Measurements from ENCODE around the gene WWC2.

DNA sequence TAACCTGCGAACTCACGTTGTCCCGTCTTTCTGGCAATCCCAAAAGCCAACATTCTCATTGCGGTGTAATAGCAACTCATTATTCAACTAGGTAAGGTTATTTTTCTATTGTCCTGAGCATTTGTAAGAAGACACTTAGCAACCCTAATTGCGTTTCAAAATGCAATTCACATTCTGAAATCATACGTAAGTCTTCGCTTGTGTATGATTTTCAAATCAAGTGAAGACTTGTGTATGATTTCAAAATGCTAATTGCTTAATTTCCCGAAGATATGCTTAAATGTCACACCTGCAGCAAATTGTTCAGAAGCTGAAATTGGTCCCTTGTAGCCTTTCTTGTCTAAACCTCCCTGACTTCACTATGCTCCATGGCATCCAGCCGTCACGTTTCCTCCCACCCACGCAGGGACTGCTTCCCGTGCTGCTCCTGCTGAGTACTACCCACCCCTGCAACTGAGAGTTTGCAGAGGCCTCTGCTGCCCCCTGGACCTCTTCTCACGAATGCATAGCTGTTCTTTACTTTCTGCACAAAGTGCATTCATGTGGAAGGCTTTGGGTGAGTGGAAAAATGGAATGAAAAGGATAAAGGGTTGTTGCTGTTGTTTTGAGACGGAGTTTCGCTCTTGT lies 264.0 kb downstream of the WWC2 start:
- TF ChIP-seq POLR2AphosphoS5 (IDR thresholded peaks at IDR 0.05; ENCODE audit: borderline replicate concordance, low read depth, low read length) (no peak), FOXP2 (optimal IDR thresholded peaks at IDR 0.05; ENCODE audit: control extremely low read depth, extremely low read length, insufficient read depth) (no peak)
